Measurements from ENCODE around the gene G0S2. TPM values are rescaled to one million over a fixed set of nuclear protein-coding genes. Genes with fewer than 3 reads are reported as not detected.

The G0S2 gene
- total and polyA plus RNA-seq, 9 of the 15 experiments (the other 6 are each of a cell fraction or from before 2014, with no cell fraction given), result 0.18 to 65.6 (median 11.4) TPM

- TF ChIP-seq MGA (IDR thresholded peaks at IDR 0.05), result no peak
- no peak for TF ChIP-seq ASH1L (IDR thresholded peaks at IDR 0.05; ENCODE audit: borderline replicate concordance, low read depth, partially characterized antibody)
- TF ChIP-seq DIDO1 (tag; IDR thresholded peaks at IDR 0.05; ENCODE audit: low read depth), result no peak
- TF ChIP-seq MAX (CRISPR knock-in tag; IDR thresholded peaks at IDR 0.05), result 0 out of 2 replicates have a peak, but pooled peaks have one; percentile 9
- peak; percentile 53 for TF ChIP-seq ATF3 (IDR thresholded peaks at IDR 0.05)
- no peak for TF ChIP-seq ATF3 (CRISPR knock-in tag; conservative IDR thresholded peaks at IDR 0.05)
- TF ChIP-seq TAF1 (IDR thresholded peaks at IDR 0.05; ENCODE audit: control insufficient read depth, extremely low read depth, insufficient read depth, low read length, severe bottlenecking), result no peak
- no peak for TF ChIP-seq AFF4 (CRISPR knock-in tag; IDR thresholded peaks at IDR 0.05)
These were observed 17.9 kb upstream of the G0S2 start (continued) for GRCh38 chr1:209657140-209657879.

All from K562 (cell line).